VCaP (cell line): Measurements from ENCODE around the gene KIF23.
"Not testable (repeated sequence)": the region's sequence is repeated elsewhere in the genome, so short reads cannot be mapped to it uniquely, and the experiment has no call there.

Experiments used
- H3K27ac ChIP-seq: fragments of 450-650 bp; 2 replicates; pipeline ENCODE4 v1.5.1; 2017
- TF ChIP-seq, protein P1 (sequence below): fragments of 450-650 bp; conservative IDR thresholded peaks from 2 replicates; pipeline ENCODE4 v1.5.1; 2017; ENCODE audit warnings: mild to moderate bottlenecking, moderate library complexity

The KIF23 gene

GRCh38 chr15:69435985-69436384 lies 21.8 kb downstream of the KIF23 start:
- TF ChIP-seq, protein P1, sequence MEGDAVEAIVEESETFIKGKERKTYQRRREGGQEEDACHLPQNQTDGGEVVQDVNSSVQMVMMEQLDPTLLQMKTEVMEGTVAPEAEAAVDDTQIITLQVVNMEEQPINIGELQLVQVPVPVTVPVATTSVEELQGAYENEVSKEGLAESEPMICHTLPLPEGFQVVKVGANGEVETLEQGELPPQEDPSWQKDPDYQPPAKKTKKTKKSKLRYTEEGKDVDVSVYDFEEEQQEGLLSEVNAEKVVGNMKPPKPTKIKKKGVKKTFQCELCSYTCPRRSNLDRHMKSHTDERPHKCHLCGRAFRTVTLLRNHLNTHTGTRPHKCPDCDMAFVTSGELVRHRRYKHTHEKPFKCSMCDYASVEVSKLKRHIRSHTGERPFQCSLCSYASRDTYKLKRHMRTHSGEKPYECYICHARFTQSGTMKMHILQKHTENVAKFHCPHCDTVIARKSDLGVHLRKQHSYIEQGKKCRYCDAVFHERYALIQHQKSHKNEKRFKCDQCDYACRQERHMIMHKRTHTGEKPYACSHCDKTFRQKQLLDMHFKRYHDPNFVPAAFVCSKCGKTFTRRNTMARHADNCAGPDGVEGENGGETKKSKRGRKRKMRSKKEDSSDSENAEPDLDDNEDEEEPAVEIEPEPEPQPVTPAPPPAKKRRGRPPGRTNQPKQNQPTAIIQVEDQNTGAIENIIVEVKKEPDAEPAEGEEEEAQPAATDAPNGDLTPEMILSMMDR = no peak
- H3K27ac ChIP-seq = no peak overlapping the region

- no peak overlapping the region for H3K27ac ChIP-seq
- TF ChIP-seq, protein P1 = no peak
Measured at GRCh38 chr15:69436951-69437350, 22.8 kb downstream of the KIF23 start.

- TF ChIP-seq, protein P1 = no peak
- H3K27ac ChIP-seq = no peak overlapping the region
Measured at GRCh38 chr15:69439623-69440022, 25.5 kb downstream of the KIF23 start.

DNA sequence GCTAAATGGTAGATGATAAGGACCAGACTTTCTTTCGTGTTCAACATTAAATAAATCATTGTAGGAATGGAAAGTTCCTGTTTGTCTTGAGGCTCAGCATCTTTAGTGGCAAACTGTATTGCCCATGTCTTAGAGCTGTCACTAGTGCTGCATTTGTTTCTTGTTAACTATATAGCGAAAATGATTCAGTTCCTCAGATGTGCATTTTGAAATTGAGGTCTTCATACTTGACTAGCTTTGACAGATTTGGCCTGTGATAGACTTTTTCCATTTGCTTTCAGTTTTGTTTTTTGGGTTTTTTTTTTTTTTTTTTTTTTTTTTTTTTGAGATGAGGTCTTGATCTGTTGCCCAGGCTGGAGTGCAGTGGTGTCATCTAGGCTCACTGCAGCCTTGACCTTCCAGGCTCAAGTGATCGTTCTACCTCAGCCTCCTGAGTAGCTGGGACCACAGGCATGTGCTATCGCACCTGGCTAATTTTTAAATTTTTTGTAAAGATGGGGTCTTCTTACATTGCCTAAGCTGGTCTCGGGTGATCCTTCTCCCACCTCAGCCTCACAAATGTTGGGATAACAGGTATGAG lies 29.0 kb downstream of the KIF23 start:
- no peak overlapping the region for H3K27ac ChIP-seq

GRCh38 chr15:69444686-69445085 lies 30.5 kb downstream of the KIF23 start:
- no peak overlapping the region for H3K27ac ChIP-seq
- TF ChIP-seq, protein P1 = no peak

More for the DNA sequence above, 29.0 kb downstream of the KIF23 start:
- TF ChIP-seq, protein P1 = no peak

DNA sequence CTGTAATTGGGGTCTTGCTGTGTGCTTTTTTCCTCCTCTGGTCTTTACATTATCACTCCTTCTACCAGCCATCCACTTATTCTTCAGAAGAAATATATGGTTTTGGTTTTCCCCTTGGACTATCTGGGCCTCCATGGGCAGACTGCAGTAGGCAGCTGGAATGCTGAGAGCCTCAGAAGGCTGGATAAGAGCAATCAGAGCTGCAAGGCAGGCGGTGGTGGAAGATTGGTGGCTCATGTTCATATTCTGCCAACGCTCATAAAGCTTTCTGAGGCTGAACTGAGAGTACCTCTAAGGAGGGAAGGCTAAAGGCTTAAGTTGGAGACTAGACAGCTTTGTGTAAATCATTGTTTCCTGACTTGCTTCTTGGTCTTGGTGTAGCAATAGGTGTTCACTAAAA lies 32.8 kb downstream of the KIF23 start:
- H3K27ac ChIP-seq = no peak overlapping the region
- TF ChIP-seq, protein P1 = no peak

DNA sequence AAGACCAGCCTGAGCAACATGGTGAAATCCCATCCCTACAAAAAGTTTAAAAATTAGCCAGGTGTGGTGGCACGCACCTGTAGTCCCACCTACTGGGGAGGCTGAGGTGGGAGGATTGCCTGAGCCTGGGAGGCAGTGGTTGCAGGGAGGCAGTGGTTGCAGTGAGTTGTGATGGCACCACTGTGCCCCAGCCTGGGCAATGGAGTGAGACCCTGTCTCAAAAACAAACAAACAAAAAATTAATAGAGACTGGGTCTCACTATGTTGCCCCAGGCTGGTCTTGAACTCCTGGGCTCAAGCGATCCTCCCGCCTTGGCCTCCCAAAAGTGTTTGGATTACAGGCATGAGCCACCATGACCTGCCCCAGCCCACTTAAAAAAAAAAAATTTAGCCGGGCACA lies 36.1 kb downstream of the KIF23 start:
- not testable (repeated sequence) for H3K27ac ChIP-seq

- TF ChIP-seq, protein P1 = no peak
- H3K27ac ChIP-seq = no peak overlapping the region
Measured at GRCh38 chr15:69450968-69451695, 37.0 kb downstream of the KIF23 start.
